ENCODE data around the gene ANKH.

ANKH gene

DNA sequence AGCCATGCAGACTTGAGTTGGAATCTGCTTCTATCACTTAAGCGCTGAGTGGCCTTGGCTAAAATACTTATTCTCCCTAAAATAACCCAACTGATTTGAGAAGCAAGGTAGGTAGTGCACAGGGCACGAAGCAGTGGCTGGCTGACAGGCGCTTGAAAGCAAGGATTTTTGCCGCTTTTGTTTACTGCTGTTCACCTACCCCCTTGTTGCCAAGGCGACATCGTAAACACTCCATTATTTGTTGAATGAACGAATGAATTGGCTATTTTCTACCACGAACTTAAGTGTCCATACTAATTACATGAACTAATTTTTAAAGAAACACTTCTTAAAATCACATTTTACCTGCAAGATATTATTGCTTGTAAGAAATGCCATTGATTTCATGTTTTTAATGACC is 98.0 kb downstream of the ANKH start:
- no peak for ATAC-seq
- TF ChIP-seq POU6F1 (CRISPR knock-in tag; IDR thresholded peaks at IDR 0.05; ENCODE audit: borderline replicate concordance, low read depth) (no peak), OSR1 (CRISPR knock-in tag; IDR thresholded peaks at IDR 0.05) (no peak), GLIS3 (CRISPR knock-in tag; IDR thresholded peaks at IDR 0.05) (no peak), ZFP30 (CRISPR knock-in tag; IDR thresholded peaks at IDR 0.05) (no peak), ISL1 (CRISPR knock-in tag; IDR thresholded peaks at IDR 0.05) (no peak), TCF4 (CRISPR knock-in tag; IDR thresholded peaks at IDR 0.05; ENCODE audit: borderline replicate concordance) (no peak), SNAI2 (CRISPR knock-in tag; IDR thresholded peaks at IDR 0.05) (no peak), TOX (CRISPR knock-in tag; IDR thresholded peaks at IDR 0.05; ENCODE audit: borderline replicate concordance) (no peak), ZFP3 (CRISPR knock-in tag; IDR thresholded peaks at IDR 0.05) (no peak), ZNF70 (CRISPR knock-in tag; IDR thresholded peaks at IDR 0.05) (no peak), PATZ1 (CRISPR knock-in tag; IDR thresholded peaks at IDR 0.05; ENCODE audit: borderline replicate concordance) (no peak), ZNF565 (CRISPR knock-in tag; conservative IDR thresholded peaks at IDR 0.05; ENCODE audit: low read depth) (no peak), RARB (CRISPR knock-in tag; IDR thresholded peaks at IDR 0.05) (no peak), BACH2 (CRISPR knock-in tag; IDR thresholded peaks at IDR 0.05; ENCODE audit: borderline replicate concordance) (no peak), ZC3H10 (CRISPR knock-in tag; IDR thresholded peaks at IDR 0.05) (no peak), ZNF8 (CRISPR knock-in tag; IDR thresholded peaks at IDR 0.05) (no peak), ESRRG (CRISPR knock-in tag; IDR thresholded peaks at IDR 0.05) (no peak), TSHZ2 (CRISPR knock-in tag; IDR thresholded peaks at IDR 0.05) (no peak)
- TF ChIP-seq, protein P1, sequence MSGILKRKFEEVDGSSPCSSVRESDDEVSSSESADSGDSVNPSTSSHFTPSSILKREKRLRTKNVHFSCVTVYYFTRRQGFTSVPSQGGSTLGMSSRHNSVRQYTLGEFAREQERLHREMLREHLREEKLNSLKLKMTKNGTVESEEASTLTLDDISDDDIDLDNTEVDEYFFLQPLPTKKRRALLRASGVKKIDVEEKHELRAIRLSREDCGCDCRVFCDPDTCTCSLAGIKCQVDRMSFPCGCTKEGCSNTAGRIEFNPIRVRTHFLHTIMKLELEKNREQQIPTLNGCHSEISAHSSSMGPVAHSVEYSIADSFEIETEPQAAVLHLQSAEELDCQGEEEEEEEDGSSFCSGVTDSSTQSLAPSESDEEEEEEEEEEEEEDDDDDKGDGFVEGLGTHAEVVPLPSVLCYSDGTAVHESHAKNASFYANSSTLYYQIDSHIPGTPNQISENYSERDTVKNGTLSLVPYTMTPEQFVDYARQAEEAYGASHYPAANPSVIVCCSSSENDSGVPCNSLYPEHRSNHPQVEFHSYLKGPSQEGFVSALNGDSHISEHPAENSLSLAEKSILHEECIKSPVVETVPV (CRISPR knock-in tag; IDR thresholded peaks at IDR 0.05) = no peak

- ATAC-seq = no peak
- no peak for TF ChIP-seq ISL1 (CRISPR knock-in tag; IDR thresholded peaks at IDR 0.05)
- TF ChIP-seq ESRRG (CRISPR knock-in tag; IDR thresholded peaks at IDR 0.05) = no peak
- no peak for TF ChIP-seq TSHZ2 (CRISPR knock-in tag; IDR thresholded peaks at IDR 0.05)
- no peak for TF ChIP-seq CSDC2 (CRISPR knock-in tag; IDR thresholded peaks at IDR 0.05)
- TF ChIP-seq PPARA (CRISPR knock-in tag; IDR thresholded peaks at IDR 0.05; ENCODE audit: borderline replicate concordance) = no peak
- TF ChIP-seq TOX (CRISPR knock-in tag; IDR thresholded peaks at IDR 0.05; ENCODE audit: borderline replicate concordance) = no peak
- TF ChIP-seq GLIS3 (CRISPR knock-in tag; IDR thresholded peaks at IDR 0.05) = no peak
- TF ChIP-seq PATZ1 (CRISPR knock-in tag; IDR thresholded peaks at IDR 0.05; ENCODE audit: borderline replicate concordance) = no peak
- TF ChIP-seq RARB (CRISPR knock-in tag; IDR thresholded peaks at IDR 0.05) = no peak
- no peak for TF ChIP-seq ZFP30 (CRISPR knock-in tag; IDR thresholded peaks at IDR 0.05)
- TF ChIP-seq, protein P1 (CRISPR knock-in tag; IDR thresholded peaks at IDR 0.05) = no peak
- TF ChIP-seq BACH2 (CRISPR knock-in tag; IDR thresholded peaks at IDR 0.05; ENCODE audit: borderline replicate concordance) = no peak
- no peak for TF ChIP-seq SNAI2 (CRISPR knock-in tag; IDR thresholded peaks at IDR 0.05)
Observed at GRCh38 chr5:14771972-14772371, 99.6 kb downstream of the ANKH start.

Measured in SK-N-SH treated with all-trans-retinoic acid at 6 μM for 48 hours (cell line).